Endothelial cell of umbilical vein (primary cell): ENCODE data around the gene OVCH1. TPM values are rescaled to one million over a fixed set of nuclear protein-coding genes. Genes with fewer than 3 reads are reported as not detected.
"Not testable (repeated sequence)": the region's sequence is repeated elsewhere in the genome, so short reads cannot be mapped to it uniquely, and the experiment has no call there.

Source experiments
- BruUV-seq: library from RNA; stranded (reverse); fragments of 400-500 nt; replicated peaks from 2 replicates; lab custom pipeline; 2021; lab: Mats Ljungman, UMichigan
- CTCF ChIA-PET: fragments of 300-600, 350-600 bp; sonication (Branson Sonifier 250); formaldehyde crosslinking; loops from one replicate; lab custom pipeline; 2021; ENCODE audit warnings: antibody characterized with exemption, inconsistent platforms; lab: Charles Lee
- POLR2A ChIA-PET: fragments of 300-600, 350-600 bp; sonication (Branson Sonifier 250); formaldehyde crosslinking; loops from one replicate; lab custom pipeline; 2021; ENCODE audit warnings: antibody characterized with exemption, inconsistent platforms; lab: Charles Lee
- DNase-seq: peaks from one replicate; pipeline ENCODE4 v3.0.0-alpha.2; 2011; ENCODE audit warnings: low read depth, low spot score
- FAIRE-seq: peaks from 2 replicates; lab custom pipeline; 2011; peaks lifted over from hg19 to GRCh38; lab: Jason Lieb, UNC
- H2AFZ ChIP-seq: 2 replicates; pipeline ENCODE4 v1.6.0; 2012; ENCODE audit warnings: low read depth, low read length, control low read depth, inconsistent platforms
- H3K27ac ChIP-seq: 2 replicates; pipeline ENCODE4 v1.5.1; 2011; ENCODE audit warnings: low read depth, mild to moderate bottlenecking, control low read depth, low read length, moderate library complexity; ENCODE audit not compliant: insufficient read depth
- H3K27me3 ChIP-seq, 2 experiments: 2 replicates each; pipeline versions ENCODE4 v1.6.0 to v1.6.1; 2011; ENCODE audit warnings: low read length in 2 of 2, mixed read lengths in 1 of 2; ENCODE audit not compliant: control insufficient read depth in 2 of 2, insufficient read depth in 2 of 2
- H3K36me3 ChIP-seq, 2 experiments: 2 replicates in 1 of 2; 3 replicates in 1 of 2; pipeline ENCODE4 v1.5.1; 2011; ENCODE audit warnings: low read length in 2 of 2, mild to moderate bottlenecking in 1 of 2, moderate library complexity in 1 of 2; ENCODE audit not compliant: control insufficient read depth in 2 of 2, insufficient read depth in 2 of 2; ENCODE audit errors: extremely low read depth in 1 of 2
- H3K4me1 ChIP-seq: 3 replicates; pipeline ENCODE4 v1.5.1; 2011; ENCODE audit warnings: mild to moderate bottlenecking, low read length; ENCODE audit not compliant: control insufficient read depth, insufficient read depth; ENCODE audit errors: extremely low read depth
- H3K4me2 ChIP-seq: 2 replicates; pipeline ENCODE4 v1.6.1; 2011; ENCODE audit warnings: low read length, control low read depth, mixed read lengths; ENCODE audit not compliant: insufficient read depth
- H3K4me3 ChIP-seq, 3 experiments: fragments of 200-600 bp in 1 of 3; sonication (generic), shearing (Covaris generic) in 1 of 3; replicated peaks in 1 of 3; 2 replicates each; pipeline ENCODE4 v1.5.1; 2011 to 2016; ENCODE audit warnings: control low read depth in 3 of 3, low read length in 3 of 3, mild to moderate bottlenecking in 2 of 3, inconsistent platforms in 1 of 3, low read depth in 1 of 3, moderate library complexity in 1 of 3; ENCODE audit not compliant: insufficient read depth in 1 of 3
- H3K79me2 ChIP-seq: 2 replicates; pipeline ENCODE4 v1.6.0; 2012; ENCODE audit warnings: low read length, inconsistent platforms; ENCODE audit not compliant: control insufficient read depth, insufficient read depth
- H3K9ac ChIP-seq: replicated peaks from 2 replicates; pipeline ENCODE3; 2011; ENCODE audit warnings: low read length, control low read depth; ENCODE audit not compliant: insufficient read depth; ENCODE audit errors: extremely low read depth
- H3K9me1 ChIP-seq: replicated peaks from 3 replicates; pipeline ENCODE4 v1.6.0; 2011; ENCODE audit warnings: mild to moderate bottlenecking, low read length; ENCODE audit not compliant: control insufficient read depth, insufficient read depth; ENCODE audit errors: extremely low read depth
- H3K9me3 ChIP-seq: replicated peaks from 2 replicates; pipeline ENCODE4 v1.5.1; 2012; ENCODE audit warnings: low read length, inconsistent platforms; ENCODE audit not compliant: control insufficient read depth, insufficient read depth
- H4K20me1 ChIP-seq: replicated peaks from 2 replicates; pipeline ENCODE3; 2011; ENCODE audit warnings: mild to moderate bottlenecking, low read length; ENCODE audit not compliant: control insufficient read depth, insufficient read depth; ENCODE audit errors: extremely low read depth
- CTCF ChIP-seq, 2 donors: IDR thresholded peaks; 1 replicate in 1 of 2; 2 replicates in 1 of 2; pipeline ENCODE4 v1.5.1; 2011; ENCODE audit warnings: low read length in 2 of 2, mild to moderate bottlenecking in 2 of 2, moderate library complexity in 2 of 2, control low read depth in 1 of 2, inconsistent platforms in 1 of 2, low read depth in 1 of 2; ENCODE audit not compliant: insufficient read depth in 1 of 2; ENCODE audit errors: extremely low read depth in 1 of 2
- EZH2 ChIP-seq: IDR thresholded peaks from 2 replicates; pipeline ENCODE4 v1.6.1; 2012; ENCODE audit warnings: borderline replicate concordance, low read depth, mild to moderate bottlenecking, moderate library complexity, low read length, inconsistent platforms; ENCODE audit not compliant: severe bottlenecking
- GATA2 ChIP-seq: IDR thresholded peaks from 2 replicates; pipeline ENCODE4 v1.7.0; 2011; ENCODE audit warnings: low read depth, mild to moderate bottlenecking, moderate library complexity, mixed read lengths, low read length; ENCODE audit not compliant: insufficient read length, insufficient read depth
- JUN ChIP-seq: IDR thresholded peaks from 2 replicates; pipeline ENCODE4 v1.6.1; 2011; ENCODE audit warnings: borderline replicate concordance, low read depth; ENCODE audit not compliant: insufficient read length, insufficient read depth
- MAX ChIP-seq: IDR thresholded peaks from 2 replicates; pipeline ENCODE4 v1.6.1; 2011; ENCODE audit not compliant: insufficient read depth, insufficient read length
- MYC ChIP-seq: IDR thresholded peaks from one replicate; pipeline ENCODE4 v1.6.1; 2011; ENCODE audit warnings: mild to moderate bottlenecking, low read depth, low read length
- POLR2A ChIP-seq: IDR thresholded peaks from 2 replicates; pipeline ENCODE4 v1.6.1; 2012; ENCODE audit warnings: low read depth, mild to moderate bottlenecking, control low read depth, low read length
- POLR2AphosphoS5 ChIP-seq: IDR thresholded peaks from 2 replicates; pipeline ENCODE4 v1.6.1; 2012; ENCODE audit warnings: low read depth, mild to moderate bottlenecking, control low read depth, low read length, moderate library complexity; ENCODE audit not compliant: insufficient read depth
- dilution Hi-C: fragments of 300-500 bp; cut with MboI; formaldehyde crosslinking; loops from one replicate; pipeline ENCODE4 v1.15.0; 2019; ENCODE audit warnings: low sequenced_read_pairs; ENCODE audit not compliant: extremely low pct_ligation_motif_present
- intact Hi-C: fragments of 100-400 bp; cut with micrococcal nuclease; formaldehyde crosslinking; loops from one replicate; pipeline ENCODE4 v1.10.0; 2022
- polyA plus RNA-seq, 4 experiments: library from polyadenylated mRNA; depleted of rRNA in 3 of 4; stranded (reverse) in 3 of 4; unstranded in 1 of 4; fragments of >200 nt; gene quantifications; 2 replicates each; pipeline versions ENCODE4 v1.2.1 to v1.2.3, GENCODE V29; 2011 to 2012; ENCODE audit warnings: missing spikeins in 1 of 4
- total RNA-seq: library from RNA; stranded (reverse); gene quantifications from 2 replicates; pipeline ENCODE4 v1.2.3, GENCODE V29; 2021

OVCH1 gene
- total and polyA plus RNA-seq, 2 donors (not counting 3 experiments of a cell fraction or from before 2014, with no cell fraction given), result 0.01 TPM; not detected in 1

- dilution Hi-C loops, FAIRE-seq: not testable (repeated sequence)
Observed at GRCh38 chr12:29385194-29385593, 112.3 kb downstream of the OVCH1 start.

GRCh38 chr12:29382251-29382650 is 115.2 kb downstream of the OVCH1 start:
- dilution Hi-C loops (no loop called here), intact Hi-C loops (loop anchor here (5.0 kb wide), 1 partner anchor 235 kb away; the partner anchor contains the start of gene FAR2)
- FAIRE-seq (no peak), DNase-seq (no peak)
- ChIA-PET POLR2A (no interaction called here), CTCF (no interaction called here)
- H3K27ac ChIP-seq, result no peak overlapping the region
- H3K36me3 ChIP-seq, result no peaks in the 10 kb centered on the region
- peaks cover 12% of the 10 kb centered on the region for H3K4me1 ChIP-seq
- no peak overlapping the region for H3K4me2 ChIP-seq
- no peaks in the 10 kb centered on the region for H3K9me1 ChIP-seq
- no TSS peak for BruUV-seq
- no peak for TF ChIP-seq CTCF (IDR thresholded peaks at IDR 0.05; ENCODE audit: extremely low read depth in 1 of 2, insufficient read depth in 1 of 2, low read depth in 1 of 2, low read length in 2 of 2)
- TF ChIP-seq MAX, result no peak
- no peak for TF ChIP-seq EZH2
- no peak for TF ChIP-seq MYC
- TF ChIP-seq POLR2A, result no peak
- no peak for TF ChIP-seq JUN
- TF ChIP-seq POLR2AphosphoS5, result no peak
- TF ChIP-seq GATA2, result no peak
- no peak overlapping the region for H3K9ac ChIP-seq
- no peaks in the 10 kb centered on the region for H4K20me1 ChIP-seq
- peaks cover 33% of the 10 kb centered on the region for H3K79me2 ChIP-seq
- H2AFZ ChIP-seq, result no peak overlapping the region
- H3K9me3 ChIP-seq, result no peaks in the 10 kb centered on the region
- H3K4me3 ChIP-seq, result no peak overlapping the region
- peaks cover 0 to 4% of the 10 kb centered on the region in 2 experiments for H3K27me3 ChIP-seq

More at GRCh38 chr12:29385194-29385593, 112.3 kb downstream of the OVCH1 start:
- POLR2A ChIA-PET, CTCF ChIA-PET, DNase-seq, H3K36me3 ChIP-seq, H3K27me3 ChIP-seq, H3K9ac ChIP-seq, H3K79me2 ChIP-seq, H3K4me1 ChIP-seq, intact Hi-C loops, H3K27ac ChIP-seq, H4K20me1 ChIP-seq, H3K4me3 ChIP-seq, H3K9me1 ChIP-seq, H3K9me3 ChIP-seq, H3K4me2 ChIP-seq, BruUV-seq, H2AFZ ChIP-seq: not testable (repeated sequence)
